Measurements from ENCODE around the gene GET4.

GET4 gene

DNA sequence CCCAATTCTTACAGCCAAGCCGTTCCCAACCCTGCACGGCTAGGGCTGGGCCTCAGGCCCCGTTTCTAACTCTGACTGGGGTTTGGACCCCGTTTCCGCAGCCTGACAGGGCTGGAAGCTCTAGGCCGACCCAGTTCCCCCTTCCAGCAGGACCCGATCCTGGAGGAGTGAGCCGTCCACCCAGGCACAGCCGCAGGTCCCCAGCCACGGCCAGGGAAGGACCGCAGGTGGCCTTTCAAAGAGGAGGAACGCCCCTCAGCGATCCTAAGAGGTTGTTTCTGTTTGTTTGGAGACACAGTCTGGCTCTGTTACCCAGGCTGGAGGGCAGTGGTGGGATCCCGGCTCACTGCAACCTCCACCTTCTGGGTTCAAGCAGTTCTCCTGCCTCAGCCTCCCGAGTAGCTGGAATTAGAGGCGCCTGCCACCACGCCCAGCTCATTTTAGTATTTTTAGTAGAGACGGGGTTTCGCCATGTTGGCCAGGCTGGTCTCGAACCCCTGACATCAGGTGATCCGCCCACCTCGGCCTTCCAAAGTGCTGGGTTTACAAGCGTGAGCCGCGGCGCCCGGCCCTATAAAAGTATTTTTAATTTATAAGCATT is 778 bp upstream of the GET4 start:
- peak overlapping the region; percentile 43 for H3K4me3 ChIP-seq (ENCODE audit: low read depth, low read length)
- in situ Hi-C loops (cut with HindIII; ENCODE audit: low pct_ligation_motif_present, low sequenced_read_pairs): no loop called here
- TF ChIP-seq, protein P1, sequence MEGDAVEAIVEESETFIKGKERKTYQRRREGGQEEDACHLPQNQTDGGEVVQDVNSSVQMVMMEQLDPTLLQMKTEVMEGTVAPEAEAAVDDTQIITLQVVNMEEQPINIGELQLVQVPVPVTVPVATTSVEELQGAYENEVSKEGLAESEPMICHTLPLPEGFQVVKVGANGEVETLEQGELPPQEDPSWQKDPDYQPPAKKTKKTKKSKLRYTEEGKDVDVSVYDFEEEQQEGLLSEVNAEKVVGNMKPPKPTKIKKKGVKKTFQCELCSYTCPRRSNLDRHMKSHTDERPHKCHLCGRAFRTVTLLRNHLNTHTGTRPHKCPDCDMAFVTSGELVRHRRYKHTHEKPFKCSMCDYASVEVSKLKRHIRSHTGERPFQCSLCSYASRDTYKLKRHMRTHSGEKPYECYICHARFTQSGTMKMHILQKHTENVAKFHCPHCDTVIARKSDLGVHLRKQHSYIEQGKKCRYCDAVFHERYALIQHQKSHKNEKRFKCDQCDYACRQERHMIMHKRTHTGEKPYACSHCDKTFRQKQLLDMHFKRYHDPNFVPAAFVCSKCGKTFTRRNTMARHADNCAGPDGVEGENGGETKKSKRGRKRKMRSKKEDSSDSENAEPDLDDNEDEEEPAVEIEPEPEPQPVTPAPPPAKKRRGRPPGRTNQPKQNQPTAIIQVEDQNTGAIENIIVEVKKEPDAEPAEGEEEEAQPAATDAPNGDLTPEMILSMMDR (IDR thresholded peaks at IDR 0.05; ENCODE audit: low read depth, low read length, missing control alignments): no peak
- H3K27me3 ChIP-seq (replicated peaks): no peaks in the 10 kb centered on the region
- DNase-seq: no peak
- H3K27ac ChIP-seq: peak overlapping the region; percentile 82
- H3K36me3 ChIP-seq (replicated peaks): peaks cover 23% of the 10 kb centered on the region

DNA sequence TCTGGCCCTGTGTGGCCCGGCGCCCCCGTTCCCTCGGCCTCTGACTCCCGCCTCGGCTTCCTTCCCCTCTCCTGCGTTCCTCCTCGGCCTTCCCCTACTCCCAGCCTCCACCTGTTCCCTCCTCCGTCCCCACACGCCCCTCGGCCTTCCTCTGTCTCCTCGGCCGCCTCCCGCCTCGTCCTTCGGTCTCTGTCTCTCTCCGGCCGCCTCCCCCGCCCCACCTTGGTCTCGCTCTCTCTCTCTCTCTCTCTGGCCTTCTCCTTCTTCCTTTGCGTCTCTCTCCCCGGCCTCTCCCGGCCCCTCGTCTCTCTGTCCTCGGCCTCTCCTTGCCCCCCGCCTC is 588 bp downstream of the GET4 start:
- Histone ChIP-seq H3K4me3 (ENCODE audit: low read depth, low read length) (peak overlapping the region; percentile 87), H3K27me3 (replicated peaks) (no peaks in the 10 kb centered on the region), H3K36me3 (replicated peaks) (peaks cover 22% of the 10 kb centered on the region), H3K27ac (peak overlapping the region; percentile 36)
- TF ChIP-seq, protein P1 (IDR thresholded peaks at IDR 0.05; ENCODE audit: low read depth, low read length, missing control alignments): no peak
- in situ Hi-C loops (cut with HindIII; ENCODE audit: low pct_ligation_motif_present, low sequenced_read_pairs): no loop called here
- DNase-seq: no peak

DNA sequence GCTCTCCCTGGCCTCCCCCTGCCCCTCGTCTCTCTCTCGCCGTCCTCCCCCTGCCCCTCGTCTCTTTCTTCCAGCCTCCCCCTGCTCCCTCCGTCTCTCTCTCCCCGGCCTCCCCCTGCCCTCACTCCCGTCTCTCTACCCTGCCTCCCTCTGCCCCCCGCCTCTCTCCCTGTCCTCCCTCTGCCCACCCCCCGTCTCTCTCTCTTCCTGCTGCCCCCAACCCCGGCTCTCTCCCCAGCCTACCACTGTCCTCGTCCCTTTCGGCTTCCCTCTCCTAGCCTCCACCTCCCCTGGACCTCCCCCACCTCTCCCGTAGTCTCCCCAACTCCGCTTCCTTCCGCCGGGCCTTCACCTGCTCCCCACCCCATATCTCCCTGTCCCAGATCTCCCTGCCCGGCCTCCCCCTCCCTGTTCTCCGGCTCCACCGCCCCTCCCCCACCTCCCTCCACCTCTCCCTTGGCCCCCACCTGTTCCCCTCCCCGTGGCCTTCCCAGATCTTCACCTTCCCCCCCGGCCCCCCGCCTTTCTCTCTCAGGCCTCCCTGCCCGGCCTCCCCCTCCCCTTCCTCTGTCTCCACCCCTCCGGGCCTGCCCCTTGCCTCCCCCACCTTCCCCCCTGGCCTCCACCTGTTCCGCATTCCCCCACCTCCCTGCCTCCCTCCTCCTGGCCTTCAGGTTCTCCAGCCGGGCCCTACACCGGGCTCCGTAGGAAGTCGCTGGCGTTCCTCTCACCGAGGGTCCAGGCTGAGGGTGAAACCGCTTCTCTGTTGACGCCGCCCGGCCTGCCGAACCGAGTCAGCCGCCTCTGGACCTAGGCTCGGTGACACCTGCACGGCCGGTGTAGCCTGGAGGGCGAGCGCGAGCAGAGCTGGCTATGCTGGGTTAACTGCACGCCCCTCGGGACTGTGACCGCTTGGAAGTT is 1.2 kb downstream of the GET4 start:
- TF ChIP-seq, protein P1 (IDR thresholded peaks at IDR 0.05; ENCODE audit: low read depth, low read length, missing control alignments): no peak
- no peak overlapping the region for H3K27ac ChIP-seq
- in situ Hi-C loops (cut with HindIII; ENCODE audit: low pct_ligation_motif_present, low sequenced_read_pairs): no loop called here
- DNase-seq: no peak
- H3K36me3 ChIP-seq (replicated peaks): peaks cover 16% of the 10 kb centered on the region
- peak overlapping the region; percentile 87 for H3K4me3 ChIP-seq (ENCODE audit: low read depth, low read length)
- no peaks in the 10 kb centered on the region for H3K27me3 ChIP-seq (replicated peaks)

GRCh38 chr7:879093-879492 is 2.7 kb downstream of the GET4 start:
- no peaks in the 10 kb centered on the region for H3K27me3 ChIP-seq (replicated peaks)
- H3K4me3 ChIP-seq (ENCODE audit: low read depth, low read length): no peak overlapping the region
- no peak for DNase-seq
- peaks cover 4% of the 10 kb centered on the region for H3K36me3 ChIP-seq (replicated peaks)
- in situ Hi-C loops (cut with HindIII; ENCODE audit: low pct_ligation_motif_present, low sequenced_read_pairs): no loop called here
- TF ChIP-seq, protein P1 (IDR thresholded peaks at IDR 0.05; ENCODE audit: low read depth, low read length, missing control alignments): no peak
- H3K27ac ChIP-seq: no peak overlapping the region

GRCh38 chr7:879706-880105 is 3.4 kb downstream of the GET4 start:
- Histone ChIP-seq H3K27ac (no peak overlapping the region), H3K4me3 (ENCODE audit: low read depth, low read length) (no peak overlapping the region), H3K27me3 (replicated peaks) (no peaks in the 10 kb centered on the region), H3K36me3 (replicated peaks) (peaks cover 4% of the 10 kb centered on the region)
- in situ Hi-C loops (cut with HindIII; ENCODE audit: low pct_ligation_motif_present, low sequenced_read_pairs): no loop called here
- no peak for DNase-seq
- TF ChIP-seq, protein P1 (IDR thresholded peaks at IDR 0.05; ENCODE audit: low read depth, low read length, missing control alignments): no peak

Data from brain microvascular endothelial cell (primary cell).